GM12864 (cell line): ENCODE measurements around the gene UNKL.

Source experiments
- DNase-seq: peaks from one replicate; pipeline ENCODE4 v3.0.0-alpha.2; 2011; ENCODE audit warnings: low read depth
- H3K4me3 ChIP-seq: 2 replicates; pipeline ENCODE4 v1.5.1; 2011; ENCODE audit warnings: mild to moderate bottlenecking, low read depth, low read length, control low read depth
- TF ChIP-seq, protein P1 (sequence below): IDR thresholded peaks from 2 replicates; pipeline ENCODE4 v1.5.1; 2011; ENCODE audit warnings: low read depth, mild to moderate bottlenecking, moderate library complexity, low read length, control low read depth, inconsistent platforms; ENCODE audit errors: missing control alignments

UNKL gene

DNA sequence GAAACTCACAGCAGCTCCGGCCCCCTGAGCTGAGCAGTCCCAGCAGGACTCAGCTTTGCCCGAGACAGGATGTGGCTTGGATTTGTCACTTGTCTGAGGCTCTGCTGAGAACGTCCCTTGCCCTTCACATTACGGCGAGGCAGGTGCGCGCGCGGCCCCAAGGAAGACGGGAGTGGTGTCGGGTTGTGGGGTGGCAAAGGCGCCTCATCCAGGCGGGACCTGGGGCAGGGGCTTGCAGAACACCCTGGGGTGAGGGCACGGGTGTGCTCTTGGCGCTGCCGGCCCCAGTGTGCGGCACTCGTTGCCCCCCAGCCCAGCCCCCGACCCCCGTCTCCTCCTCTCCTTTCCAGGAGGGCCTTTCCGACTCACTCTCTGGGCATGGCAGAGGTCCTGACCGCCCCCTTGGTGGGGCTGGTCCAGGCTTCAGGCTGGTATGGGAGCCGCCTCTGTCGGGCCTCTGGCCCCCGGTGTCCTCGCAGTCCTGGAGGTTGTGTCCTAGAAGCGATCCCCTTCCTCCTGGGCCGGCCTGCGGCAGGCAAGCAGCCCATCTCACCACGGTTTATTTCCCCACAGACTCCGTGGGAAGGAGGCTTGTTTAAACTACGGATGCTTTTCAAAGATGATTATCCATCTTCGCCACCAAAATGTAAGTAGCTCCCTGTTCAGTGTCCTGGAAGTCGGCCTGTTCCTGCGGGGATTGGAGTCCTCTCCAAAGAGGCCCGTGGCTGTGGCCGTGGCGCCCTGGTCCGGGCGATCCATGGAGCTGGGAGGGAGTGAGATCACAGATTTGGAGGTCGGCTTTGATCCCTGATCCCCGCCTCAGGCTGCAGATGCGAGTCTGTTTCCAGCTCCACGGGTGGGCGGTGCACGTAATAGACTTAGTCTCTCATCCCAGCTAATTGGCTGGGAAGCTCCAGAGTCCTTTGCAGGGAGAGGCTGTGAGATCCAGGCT lies 99.1 kb downstream of the UNKL start:
- no peak for DNase-seq
- H3K4me3 ChIP-seq, result no peak overlapping the region
- TF ChIP-seq, protein P1, sequence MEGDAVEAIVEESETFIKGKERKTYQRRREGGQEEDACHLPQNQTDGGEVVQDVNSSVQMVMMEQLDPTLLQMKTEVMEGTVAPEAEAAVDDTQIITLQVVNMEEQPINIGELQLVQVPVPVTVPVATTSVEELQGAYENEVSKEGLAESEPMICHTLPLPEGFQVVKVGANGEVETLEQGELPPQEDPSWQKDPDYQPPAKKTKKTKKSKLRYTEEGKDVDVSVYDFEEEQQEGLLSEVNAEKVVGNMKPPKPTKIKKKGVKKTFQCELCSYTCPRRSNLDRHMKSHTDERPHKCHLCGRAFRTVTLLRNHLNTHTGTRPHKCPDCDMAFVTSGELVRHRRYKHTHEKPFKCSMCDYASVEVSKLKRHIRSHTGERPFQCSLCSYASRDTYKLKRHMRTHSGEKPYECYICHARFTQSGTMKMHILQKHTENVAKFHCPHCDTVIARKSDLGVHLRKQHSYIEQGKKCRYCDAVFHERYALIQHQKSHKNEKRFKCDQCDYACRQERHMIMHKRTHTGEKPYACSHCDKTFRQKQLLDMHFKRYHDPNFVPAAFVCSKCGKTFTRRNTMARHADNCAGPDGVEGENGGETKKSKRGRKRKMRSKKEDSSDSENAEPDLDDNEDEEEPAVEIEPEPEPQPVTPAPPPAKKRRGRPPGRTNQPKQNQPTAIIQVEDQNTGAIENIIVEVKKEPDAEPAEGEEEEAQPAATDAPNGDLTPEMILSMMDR, result no peak

DNA sequence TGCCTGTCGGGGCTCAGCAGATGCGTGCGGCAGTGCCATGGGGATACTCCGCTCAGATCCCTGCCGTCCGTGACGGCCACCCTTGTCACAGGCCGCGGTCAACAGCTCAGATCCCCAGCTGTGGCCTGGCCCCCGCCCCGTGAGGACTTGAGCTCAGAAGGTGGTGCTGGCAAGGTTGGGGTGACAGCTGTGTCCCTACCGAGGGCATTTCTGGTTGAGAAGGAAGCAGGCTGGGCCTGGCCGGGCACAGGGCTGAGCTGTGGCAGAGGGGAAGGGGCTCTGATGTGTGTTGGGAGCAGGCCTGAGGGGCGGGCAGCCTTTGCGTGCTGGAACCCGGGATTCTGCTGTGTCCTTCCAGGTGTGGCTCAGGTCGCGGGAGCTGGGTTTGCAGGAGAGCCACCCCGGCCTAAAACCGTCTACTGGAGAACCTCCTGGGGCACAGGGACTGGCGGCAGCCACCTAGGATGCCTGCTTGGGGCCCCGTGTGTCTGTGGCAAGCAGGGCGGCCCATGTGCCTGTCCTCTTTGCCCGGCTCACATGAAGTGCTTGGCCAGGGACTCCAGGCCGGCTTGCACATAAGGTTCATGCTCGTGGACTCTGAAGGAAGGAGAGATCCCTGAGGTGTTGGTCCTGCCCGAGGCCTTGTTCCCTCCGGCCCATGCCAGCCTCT lies 100.0 kb downstream of the UNKL start:
- TF ChIP-seq, protein P1, result no peak
- H3K4me3 ChIP-seq, result no peak overlapping the region
- no peak for DNase-seq

DNA sequence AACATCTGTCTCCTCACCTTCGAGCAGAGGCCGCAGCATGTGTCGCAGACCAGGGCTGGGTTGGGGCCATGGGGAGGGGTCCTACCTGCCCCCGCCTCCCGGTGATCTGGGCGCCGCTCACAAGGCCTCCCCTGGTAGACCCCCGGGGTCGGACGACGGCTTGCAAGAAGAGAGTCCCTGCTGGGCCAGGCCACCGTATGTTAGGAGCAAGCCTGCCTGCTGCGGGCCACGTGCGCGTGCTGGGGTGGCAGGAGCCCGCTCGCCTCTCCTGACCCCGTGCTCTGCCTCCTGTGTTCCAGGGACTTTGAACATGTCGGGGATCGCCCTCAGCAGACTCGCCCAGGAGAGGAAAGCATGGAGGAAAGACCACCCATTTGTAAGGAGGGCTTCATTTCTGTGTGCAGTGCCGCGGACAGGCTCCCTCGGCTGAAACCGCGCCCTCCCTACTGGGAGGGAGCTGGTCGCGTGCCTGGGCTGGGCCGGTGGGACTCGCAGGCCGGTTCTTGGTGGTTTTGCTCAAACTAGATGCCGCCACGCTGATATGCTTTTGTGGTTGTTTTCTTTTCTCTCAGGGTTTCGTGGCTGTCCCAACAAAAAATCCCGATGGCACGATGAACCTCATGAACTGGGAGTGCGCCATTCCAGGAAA lies 100.7 kb downstream of the UNKL start:
- TF ChIP-seq, protein P1, result no peak
- no peak for DNase-seq
- no peak overlapping the region for H3K4me3 ChIP-seq
